22Rv1 (cell line): ENCODE measurements around the gene ZBTB40.

Source experiments
- H3K27ac ChIP-seq: fragments of 450-650 bp; 2 replicates; pipeline ENCODE4 v1.5.1; 2017
- CTCF ChIP-seq: fragments of 450-650 bp; IDR thresholded peaks from 2 replicates; pipeline ENCODE4 v1.5.1; 2017; ENCODE audit warnings: mild to moderate bottlenecking
- ZFX ChIP-seq: fragments of 450-650 bp; IDR thresholded peaks from 2 replicates; pipeline ENCODE4 v1.6.1; 2017; ENCODE audit warnings: antibody characterized with exemption, borderline replicate concordance

The ZBTB40 gene

GRCh38 chr1:22503721-22504410 lies 52.2 kb downstream of the ZBTB40 start:
- no peak overlapping the region for H3K27ac ChIP-seq
- TF ChIP-seq ZFX (no peak), CTCF (no peak)

GRCh38 chr1:22506130-22506692 lies 54.6 kb downstream of the ZBTB40 start:
- TF ChIP-seq CTCF (no peak), ZFX (no peak)
- H3K27ac ChIP-seq, result no peak overlapping the region

GRCh38 chr1:22507587-22507986 lies 55.9 kb downstream of the ZBTB40 start:
- TF ChIP-seq CTCF (no peak), ZFX (no peak)

GRCh38 chr1:22508329-22508728 lies 56.7 kb downstream of the ZBTB40 start:
- H3K27ac ChIP-seq, result no peak overlapping the region
- no peak for TF ChIP-seq CTCF
- no peak for TF ChIP-seq ZFX

More at GRCh38 chr1:22507587-22507986, 55.9 kb downstream of the ZBTB40 start:
- no peak overlapping the region for H3K27ac ChIP-seq

- no peak overlapping the region for H3K27ac ChIP-seq
- no peak for TF ChIP-seq ZFX
- no peak for TF ChIP-seq CTCF
Measured at GRCh38 chr1:22508991-22509390, 57.3 kb downstream of the ZBTB40 start.

- TF ChIP-seq CTCF (no peak), ZFX (no peak)
Measured at GRCh38 chr1:22509815-22510214, 58.2 kb downstream of the ZBTB40 start.

GRCh38 chr1:22512873-22513272 lies 61.2 kb downstream of the ZBTB40 start:
- H3K27ac ChIP-seq, result no peak overlapping the region
- no peak for TF ChIP-seq ZFX
- TF ChIP-seq CTCF, result no peak

More at GRCh38 chr1:22509815-22510214, 58.2 kb downstream of the ZBTB40 start:
- no peak overlapping the region for H3K27ac ChIP-seq
